Measurements from ENCODE around the gene CES3.
A peak's percentile ranks its signal among the peaks of the same experiment; 100 is the strongest.

The CES3 gene

GRCh38 chr16:67013233-67013822 lies 52.3 kb downstream of the CES3 start:
- peak; percentile 73 for DNase-seq

- DNase-seq = peak; percentile 90
Measured at GRCh38 chr16:67013823-67014633, 53.0 kb downstream of the CES3 start.

GRCh38 chr16:67014634-67015312 lies 53.7 kb downstream of the CES3 start:
- no peak for DNase-seq

DNA sequence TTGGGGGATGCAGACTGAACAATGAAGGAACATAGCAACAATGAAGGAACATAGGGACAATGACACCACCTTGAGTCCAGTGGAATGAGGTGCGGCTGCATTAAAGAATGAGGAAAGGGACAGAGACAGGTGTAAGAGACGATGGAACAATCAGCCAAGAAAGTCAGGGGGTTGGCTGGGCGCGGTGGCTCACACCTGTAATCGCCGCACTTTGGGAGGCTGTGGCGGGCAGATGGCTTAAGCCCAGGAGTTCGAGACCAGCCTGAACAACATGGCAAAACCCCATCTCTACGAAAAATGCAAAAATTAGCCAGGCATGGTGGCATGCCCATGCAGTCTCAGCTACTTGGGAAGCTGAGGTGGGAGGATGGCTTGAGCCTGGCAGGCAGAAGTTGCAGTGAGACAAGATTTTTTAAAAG lies 54.3 kb downstream of the CES3 start:
- DNase-seq = no peak

- no peak for DNase-seq
Measured at GRCh38 chr16:67016143-67016542, 55.1 kb downstream of the CES3 start.

GRCh38 chr16:67016681-67017420 lies 55.8 kb downstream of the CES3 start:
- no peak for DNase-seq

GRCh38 chr16:67017421-67017750 lies 56.3 kb downstream of the CES3 start:
- no peak for DNase-seq

GRCh38 chr16:67017810-67018488 lies 56.9 kb downstream of the CES3 start:
- peak; percentile 78 for DNase-seq

DNA sequence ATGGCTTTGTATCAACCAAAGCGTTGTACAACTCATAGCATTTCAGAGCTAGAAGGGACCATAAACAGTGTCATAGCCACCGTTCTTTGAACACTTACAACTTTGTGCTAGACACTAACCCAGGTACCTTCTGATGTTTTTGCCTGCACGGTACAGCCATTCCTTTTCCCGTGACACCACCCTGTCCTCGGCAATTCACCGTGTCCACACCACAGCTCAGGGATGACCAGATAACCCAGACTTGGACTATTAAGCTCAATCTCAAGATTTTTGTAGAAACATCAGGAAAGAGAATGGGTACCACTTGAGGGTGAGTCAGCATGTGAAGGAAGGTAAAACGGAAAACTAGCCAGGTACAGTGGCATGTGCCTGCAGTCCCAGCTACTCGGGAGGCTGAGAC lies 58.1 kb downstream of the CES3 start:
- DNase-seq = no peak

DNA sequence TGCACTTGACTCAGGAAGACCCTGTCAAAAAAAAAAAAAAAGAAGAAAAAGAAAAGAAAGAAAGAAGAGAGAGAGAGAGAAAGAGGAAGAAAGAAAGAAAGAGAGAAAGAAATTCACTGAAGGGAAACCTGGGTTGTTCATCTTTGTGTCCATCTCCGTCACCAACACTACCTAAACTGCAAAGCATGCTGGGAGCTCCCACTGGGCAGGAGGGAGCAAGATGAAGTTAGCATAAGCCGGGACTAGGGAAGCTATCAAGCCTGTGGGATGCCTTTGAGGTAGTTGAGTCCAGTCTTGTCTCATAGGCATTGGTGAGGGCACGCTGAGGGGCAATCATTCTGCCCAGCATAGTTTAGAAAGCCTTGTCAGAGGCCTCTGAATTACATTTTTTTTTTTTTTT lies 60.3 kb downstream of the CES3 start:
- no peak for DNase-seq

DNA sequence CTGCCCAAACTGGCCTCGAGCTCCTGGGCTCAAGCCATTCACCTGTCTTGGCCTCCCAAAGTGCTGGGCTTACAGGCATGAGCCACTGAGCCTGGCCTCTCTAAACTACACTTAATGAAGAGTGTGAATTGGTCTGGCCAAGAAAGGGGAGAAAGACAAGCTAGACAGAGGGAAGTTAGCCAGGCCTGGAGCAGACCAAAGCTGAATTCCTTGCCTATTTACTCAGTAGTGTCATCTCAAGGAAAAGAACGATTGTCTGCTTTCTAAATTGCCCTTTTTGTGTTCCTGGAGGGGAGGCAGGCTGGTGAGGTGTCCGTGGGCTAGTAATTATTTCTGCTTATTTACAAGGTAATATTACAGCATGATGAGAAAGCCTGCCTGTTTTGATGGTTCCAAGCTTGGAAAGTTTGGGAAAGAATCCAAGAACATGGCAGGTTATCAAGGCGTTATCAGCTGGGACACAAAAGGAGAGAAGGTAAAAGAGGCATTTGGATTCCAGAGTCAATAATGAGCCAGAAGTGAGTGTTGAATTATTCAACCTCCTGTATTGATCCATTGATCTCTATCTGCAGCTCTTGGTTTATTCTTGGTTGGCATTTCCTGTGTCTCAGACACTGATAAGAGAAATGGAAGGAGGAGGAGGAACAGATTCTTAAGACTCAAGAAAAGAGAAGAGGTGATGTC lies 61.6 kb downstream of the CES3 start:
- no peak for DNase-seq

DNA sequence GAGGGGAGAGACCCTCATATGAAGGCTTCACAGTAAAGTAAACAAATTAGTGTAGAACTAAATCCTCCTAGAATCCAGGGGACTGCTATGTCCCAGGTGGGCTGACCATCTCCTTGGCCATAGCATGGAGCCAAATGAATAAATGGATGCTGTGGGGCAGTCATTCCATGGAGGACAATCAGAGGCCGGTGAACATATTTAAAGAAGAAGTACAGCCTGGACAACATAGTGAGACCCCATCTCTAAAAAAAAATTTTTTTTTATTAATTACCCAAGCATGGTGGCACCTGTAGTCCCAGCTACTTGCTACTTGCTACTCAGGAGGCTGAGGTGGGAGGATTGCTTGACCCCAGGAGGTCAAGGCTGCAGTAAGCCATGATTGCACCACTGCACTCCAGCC lies 62.6 kb downstream of the CES3 start:
- DNase-seq = no peak
